ENCODE data around the gene TMTC2.

TMTC2 gene

GRCh38 chr12:83036847-83037246 is 350.1 kb downstream of the TMTC2 start:
- no peak for DNase-seq

- no peak for DNase-seq
These were observed 352.7 kb downstream of the TMTC2 start for GRCh38 chr12:83039413-83039812.

- no peak for DNase-seq
These were observed 353.6 kb downstream of the TMTC2 start for GRCh38 chr12:83040339-83040738.

DNA sequence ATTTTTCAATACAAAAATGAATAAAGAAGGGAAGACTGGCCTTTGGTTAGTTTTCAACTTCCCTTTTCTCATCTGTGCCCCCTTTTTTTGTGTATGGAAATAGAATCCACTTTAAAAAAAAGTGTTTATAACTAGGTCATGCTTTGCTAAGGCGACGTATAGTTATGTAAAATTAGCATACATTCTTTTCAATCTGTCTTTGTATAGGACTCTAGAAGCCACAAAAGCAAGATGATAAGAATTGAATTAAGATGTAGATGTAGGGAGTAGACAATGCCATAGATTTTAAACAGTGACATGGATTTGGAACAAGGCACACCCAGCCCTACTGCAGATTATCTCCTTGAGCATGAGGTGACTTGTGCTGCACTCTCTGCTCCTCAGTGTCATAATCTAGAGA is 354.3 kb downstream of the TMTC2 start:
- no peak for DNase-seq

GRCh38 chr12:83042441-83043200 is 355.9 kb downstream of the TMTC2 start:
- no peak for DNase-seq

DNA sequence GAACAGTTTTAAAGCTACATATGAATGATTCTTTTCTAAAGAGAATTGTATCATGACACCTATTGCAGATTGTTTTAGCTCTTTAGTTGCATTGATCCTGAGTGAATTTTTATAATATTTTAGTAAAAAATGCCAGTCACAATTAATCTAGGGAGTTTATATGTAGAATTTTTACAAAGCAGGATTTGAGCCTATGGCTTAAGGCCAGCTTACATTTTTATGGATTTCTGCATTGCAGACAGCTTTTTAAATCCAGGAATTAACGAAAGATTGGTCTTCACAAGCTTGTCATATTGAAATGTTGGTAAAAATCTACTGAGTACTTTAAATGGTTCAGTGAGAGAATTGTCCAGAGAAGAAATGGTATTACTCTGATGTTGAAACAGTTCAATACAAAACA is 358.0 kb downstream of the TMTC2 start:
- no peak for DNase-seq

DNA sequence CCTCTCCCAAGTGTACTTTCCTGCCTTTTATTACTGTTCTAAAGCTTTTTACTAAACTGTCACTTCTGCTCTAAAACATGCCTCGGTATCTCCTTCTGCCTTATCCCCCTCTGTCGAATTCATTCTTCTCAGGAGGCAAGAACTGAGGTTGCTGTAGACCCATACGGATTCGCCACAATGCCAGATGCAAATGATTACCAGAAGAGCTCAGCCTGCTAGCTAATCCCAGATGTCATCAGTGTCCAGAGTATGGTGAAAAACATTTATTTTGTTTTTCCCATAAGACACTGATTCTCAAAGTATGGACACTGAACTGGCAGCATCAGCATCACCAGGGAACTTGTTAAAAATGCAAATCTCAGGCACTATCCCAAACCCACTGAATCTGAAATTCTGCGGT is 359.3 kb downstream of the TMTC2 start:
- no peak for DNase-seq

DNA sequence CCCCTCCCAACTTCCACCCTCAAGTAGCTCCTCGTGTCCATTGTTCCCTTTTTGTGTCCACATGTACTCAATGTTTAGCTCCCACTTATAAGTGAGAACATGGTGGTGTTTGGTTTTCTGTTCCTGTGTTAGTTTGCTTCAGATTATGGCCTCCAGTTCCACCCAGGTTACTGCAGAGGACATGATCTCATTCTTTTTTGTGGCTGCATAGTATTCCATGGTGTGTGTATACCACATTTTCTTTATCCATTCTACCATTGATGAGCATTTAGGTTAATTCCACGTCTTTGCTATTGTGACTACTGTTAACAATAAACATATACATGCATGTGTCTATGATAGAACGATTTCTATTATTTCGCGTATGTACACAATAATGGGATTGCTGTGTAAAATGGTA is 362.6 kb downstream of the TMTC2 start:
- no peak for DNase-seq

- no peak for DNase-seq
These were observed 366.3 kb downstream of the TMTC2 start for GRCh38 chr12:83052890-83053541.

DNA sequence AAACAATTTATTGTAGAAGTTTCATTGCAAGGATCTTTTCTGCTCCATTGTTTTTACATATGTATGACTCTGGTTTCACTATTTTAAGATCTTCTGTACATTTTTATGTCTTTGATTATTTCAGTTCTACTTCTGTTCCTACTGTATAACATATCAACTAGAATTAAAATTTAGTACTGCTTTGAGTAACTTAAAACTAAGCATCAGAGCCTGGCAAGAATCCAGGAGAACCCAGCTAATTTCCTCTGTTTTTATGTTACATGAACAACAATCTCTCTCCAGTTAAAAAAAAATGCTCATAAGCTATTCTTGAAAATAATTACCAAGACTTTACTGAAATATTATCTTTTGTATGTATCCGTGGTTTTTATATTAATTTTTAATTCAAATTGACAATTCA is 370.7 kb downstream of the TMTC2 start:
- DNase-seq, result no peak

- DNase-seq, result no peak
These were observed 372.4 kb downstream of the TMTC2 start for GRCh38 chr12:83059107-83059506.

DNA sequence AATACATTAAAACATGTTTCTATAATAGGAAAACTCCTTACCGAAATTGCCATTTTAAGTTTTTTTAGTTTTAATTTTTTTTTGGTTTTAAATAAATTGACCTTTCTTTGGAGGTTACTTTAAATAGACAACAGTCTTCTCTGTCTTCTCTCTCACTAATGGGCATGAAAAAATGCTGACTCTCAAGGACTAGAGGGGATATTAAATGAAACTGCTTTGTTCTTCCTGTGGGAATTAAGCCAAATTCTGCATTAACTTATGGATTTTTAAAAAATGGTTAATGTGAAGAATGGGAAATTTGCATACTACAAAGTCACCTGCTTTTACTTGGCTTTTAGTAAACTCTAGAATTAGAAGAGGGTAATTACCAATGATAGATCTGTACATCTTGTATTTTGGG is 378.9 kb downstream of the TMTC2 start:
- no peak for DNase-seq

DNA sequence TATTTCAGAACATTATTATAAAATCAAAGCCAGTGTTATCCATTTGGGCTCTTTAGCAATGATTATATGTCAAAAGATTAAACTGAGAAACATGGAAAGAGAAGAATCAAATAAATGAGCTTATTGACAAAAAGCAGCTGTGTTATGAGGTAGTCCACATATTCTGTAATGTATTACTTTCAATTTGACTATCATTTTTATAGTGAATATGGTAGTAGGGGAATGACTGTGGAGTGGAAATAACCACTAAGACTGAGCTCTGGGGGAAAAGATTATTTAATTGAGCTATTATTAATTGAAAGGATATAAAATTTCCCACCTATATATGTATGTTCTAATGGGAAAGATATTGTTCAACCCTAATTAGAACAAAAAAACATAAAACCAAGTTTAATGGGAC is 381.3 kb downstream of the TMTC2 start:
- no peak for DNase-seq

GRCh38 chr12:83074358-83074894 is 387.7 kb downstream of the TMTC2 start:
- no peak for DNase-seq

- no peak for DNase-seq
These were observed 388.8 kb downstream of the TMTC2 start for GRCh38 chr12:83075471-83075870.

- no peak for DNase-seq
These were observed 390.3 kb downstream of the TMTC2 start for GRCh38 chr12:83077041-83077440.

DNA sequence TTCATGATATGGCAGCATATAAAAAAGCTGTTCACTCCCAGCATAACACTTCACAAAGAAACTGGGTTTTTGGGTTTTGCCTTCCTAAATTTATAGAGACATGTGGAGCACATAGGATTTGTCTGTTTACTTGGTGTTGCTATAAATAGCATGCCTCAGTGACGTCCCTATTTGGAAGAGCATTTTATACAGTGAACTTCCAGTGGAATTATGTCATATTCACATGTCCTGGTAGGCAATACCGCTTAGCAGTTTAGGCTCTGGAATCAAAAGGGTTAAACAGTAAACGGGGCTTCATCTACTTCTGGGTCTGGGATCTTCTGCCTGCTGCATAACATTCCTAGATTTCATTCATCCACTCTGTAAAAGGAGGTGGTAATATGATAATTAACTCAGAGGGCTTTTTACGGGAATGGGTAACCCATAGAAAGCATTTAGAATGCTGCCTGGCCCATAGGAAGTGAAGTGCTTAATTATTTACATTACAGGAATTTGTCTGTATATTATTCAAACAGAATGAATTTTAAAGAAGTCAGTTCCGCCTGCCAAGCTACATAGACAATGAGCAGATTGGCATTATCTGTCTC is 396.1 kb downstream of the TMTC2 start:
- DNase-seq, result no peak

GRCh38 chr12:83083616-83084015 is 396.9 kb downstream of the TMTC2 start:
- DNase-seq, result no peak

DNA sequence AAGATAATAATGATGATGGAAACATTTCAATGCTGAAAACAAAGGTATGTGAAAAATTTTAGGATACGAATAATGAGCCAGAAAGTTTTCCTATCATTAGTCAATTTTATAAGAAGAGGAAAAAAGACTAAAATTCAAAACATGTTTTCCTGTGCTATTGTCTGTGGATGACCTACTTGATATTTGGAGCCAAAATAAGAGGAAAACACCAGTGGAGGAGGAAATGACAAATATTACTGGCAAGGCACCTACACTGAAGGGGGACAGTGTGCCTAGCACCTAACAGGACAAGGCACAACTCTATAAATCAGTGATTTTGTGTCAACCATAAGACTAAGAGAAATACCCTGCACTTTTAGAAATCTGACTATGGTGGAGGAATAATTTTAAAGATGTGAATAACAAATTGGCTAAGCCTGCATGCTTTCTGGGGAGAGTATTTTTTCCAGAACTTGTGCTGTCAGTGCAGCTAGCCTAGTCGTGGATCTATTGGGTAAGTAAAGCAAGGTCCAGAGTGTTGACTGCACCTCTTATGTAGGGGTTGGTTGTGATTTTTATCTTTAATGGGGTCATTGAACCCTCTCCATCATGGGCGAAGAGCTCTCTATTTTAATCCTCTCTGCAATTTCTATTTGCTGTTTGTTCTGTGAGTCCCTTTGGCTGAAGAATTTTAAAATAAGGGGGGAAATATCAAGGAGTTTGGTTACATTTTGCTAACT is 398.0 kb downstream of the TMTC2 start:
- no peak for DNase-seq

DNA sequence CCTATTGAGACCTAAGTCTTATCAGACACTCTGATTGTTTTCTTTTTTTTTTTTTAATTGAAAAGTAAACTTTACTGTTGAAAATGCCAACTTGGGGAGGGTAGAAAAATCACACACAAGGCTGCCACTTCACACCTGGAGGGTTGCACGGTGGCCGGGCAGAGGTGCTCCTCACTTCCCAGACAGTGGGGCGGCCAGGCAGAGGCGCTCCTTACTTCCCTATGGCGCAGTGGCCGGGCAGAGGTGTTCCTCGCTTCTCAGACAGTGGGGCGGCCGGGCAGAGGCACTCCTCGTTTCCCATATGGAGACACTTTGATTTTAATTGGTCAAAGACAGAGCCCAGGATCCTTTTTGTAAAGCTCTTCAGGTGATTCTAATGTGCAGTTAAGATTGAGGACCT is 399.3 kb downstream of the TMTC2 start:
- no peak for DNase-seq

DNA sequence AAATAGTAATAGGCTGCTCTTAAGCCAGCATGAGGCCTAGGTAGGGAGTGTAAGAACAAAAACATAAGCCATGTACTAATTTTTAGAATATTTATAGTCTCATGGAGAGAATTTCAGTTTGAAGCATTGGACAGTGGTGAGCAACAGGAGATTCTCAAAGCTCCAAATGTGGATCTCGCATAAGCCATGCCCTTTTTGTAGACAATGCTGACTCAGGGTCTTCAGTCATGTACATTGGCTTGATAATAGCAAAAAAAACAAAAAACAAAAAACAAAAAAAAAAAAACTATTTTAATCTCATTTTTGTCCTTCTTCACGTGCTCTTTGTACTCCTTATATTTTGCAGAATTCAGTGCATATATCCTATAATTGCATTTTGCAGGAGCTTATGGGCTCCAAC is 402.9 kb downstream of the TMTC2 start:
- no peak for DNase-seq

DNA sequence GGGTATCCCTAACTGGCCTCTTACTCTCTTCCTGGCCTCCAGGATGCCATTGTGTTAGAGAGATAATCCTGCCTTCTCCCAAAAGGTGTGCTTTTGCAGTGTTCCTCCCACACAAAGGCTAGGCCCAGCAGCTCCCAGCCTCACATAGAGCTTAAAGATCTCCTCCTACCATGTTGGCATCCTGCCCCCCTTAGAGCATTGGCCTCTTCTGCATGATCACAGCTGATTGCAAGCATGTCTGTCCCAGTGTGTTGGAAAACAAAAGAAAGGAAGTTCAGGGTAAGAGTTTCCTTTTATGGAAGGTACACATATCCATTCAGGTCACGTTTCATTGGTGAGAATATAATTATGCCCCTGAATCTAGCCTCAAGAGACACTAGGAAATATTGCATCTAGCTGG is 405.4 kb downstream of the TMTC2 start:
- no peak for DNase-seq

DNA sequence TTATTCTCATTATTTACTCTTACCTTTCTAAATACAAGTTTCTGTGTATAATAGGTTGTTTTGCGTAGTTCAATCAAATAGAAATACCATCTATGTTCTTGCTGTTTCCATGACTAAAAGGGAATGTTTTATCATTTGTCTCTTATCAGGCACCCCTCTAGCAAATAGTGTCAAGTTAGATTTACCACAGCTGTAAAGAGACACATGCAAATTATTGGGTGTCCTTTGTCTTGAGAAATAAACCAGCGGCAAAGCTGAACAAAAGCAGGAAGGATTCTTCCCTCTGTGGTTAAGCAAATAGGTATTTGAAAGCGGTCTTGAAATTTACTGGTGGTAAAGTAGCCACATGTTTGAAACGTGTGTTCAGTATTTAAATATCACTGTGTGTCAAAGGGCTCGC is 405.9 kb downstream of the TMTC2 start:
- no peak for DNase-seq

GRCh38 chr12:83093426-83093825 is 406.7 kb downstream of the TMTC2 start:
- no peak for DNase-seq

Data from NCI-H1048 (cell line).